ENCODE data around the gene AMN. TPM values are rescaled to one million over a fixed set of nuclear protein-coding genes. Genes with fewer than 3 reads are reported as not detected.

Gene AMN
- total and polyA plus RNA-seq, 9 donors: 0.10 to 4.6 (median 0.59) TPM; not detected in 1

- Histone ChIP-seq H3K9me3 (no peaks in the 10 kb centered on the region), H3K27me3 (no peaks in the 10 kb centered on the region), H3K36me3 (no peaks in the 10 kb centered on the region), H3K4me1 (ENCODE audit: insufficient read depth) (no peaks in the 10 kb centered on the region), H3K27ac (no peak overlapping the region), H3K4me3 (no peak overlapping the region)
- 92 to 95% (median 93%) methylated on average over 29 of the region's 29 CpGs for WGBS, 3 donors
- intact Hi-C loops (cut with DNase I): no loop called here
- no peak for DNase-seq
- TF ChIP-seq POLR2A (IDR thresholded peaks at IDR 0.05): no peak
- no peak for TF ChIP-seq EP300 (IDR thresholded peaks at IDR 0.05)
- no peak for TF ChIP-seq CTCF (IDR thresholded peaks at IDR 0.05)
These were observed 19.1 kb upstream of the AMN start for GRCh38 chr14:102903248-102903888.

- H3K36me3 ChIP-seq: no peaks in the 10 kb centered on the region
- 95 to 96% (median 96%) methylated on average over 7 of the region's 7 CpGs for WGBS, 3 donors
- H3K4me3 ChIP-seq: no peak overlapping the region
- TF ChIP-seq CTCF (IDR thresholded peaks at IDR 0.05): no peak
- TF ChIP-seq POLR2A (IDR thresholded peaks at IDR 0.05): no peak
- TF ChIP-seq EP300 (IDR thresholded peaks at IDR 0.05): no peak
- H3K27ac ChIP-seq: no peak overlapping the region
- no peaks in the 10 kb centered on the region for H3K9me3 ChIP-seq
- no peak for DNase-seq
- intact Hi-C loops (cut with DNase I): no loop called here
- H3K4me1 ChIP-seq (ENCODE audit: insufficient read depth): no peaks in the 10 kb centered on the region
- H3K27me3 ChIP-seq: no peaks in the 10 kb centered on the region
These were observed 18.5 kb upstream of the AMN start for GRCh38 chr14:102903889-102904512.

- no peak for DNase-seq
- no peaks in the 10 kb centered on the region for H3K36me3 ChIP-seq
- H3K4me1 ChIP-seq (ENCODE audit: insufficient read depth): no peaks in the 10 kb centered on the region
- H3K4me3 ChIP-seq: no peak overlapping the region
- intact Hi-C loops (cut with DNase I): no loop called here
- H3K27me3 ChIP-seq: no peaks in the 10 kb centered on the region
- H3K9me3 ChIP-seq: no peaks in the 10 kb centered on the region
- TF ChIP-seq POLR2A (IDR thresholded peaks at IDR 0.05) (no peak), EP300 (IDR thresholded peaks at IDR 0.05) (no peak), CTCF (IDR thresholded peaks at IDR 0.05) (no peak)
- no peak overlapping the region for H3K27ac ChIP-seq
- 93 to 94% (median 94%) methylated on average over 38 of the region's 38 CpGs for WGBS, 3 donors
These were observed 17.1 kb upstream of the AMN start for GRCh38 chr14:102905116-102906108.

GRCh38 chr14:102906616-102907302, 15.7 kb upstream of the AMN start:
- Histone ChIP-seq H3K27ac (no peak overlapping the region), H3K27me3 (no peaks in the 10 kb centered on the region), H3K36me3 (no peaks in the 10 kb centered on the region), H3K9me3 (no peaks in the 10 kb centered on the region), H3K4me3 (no peak overlapping the region), H3K4me1 (ENCODE audit: insufficient read depth) (no peaks in the 10 kb centered on the region)
- TF ChIP-seq CTCF (IDR thresholded peaks at IDR 0.05): no peak
- TF ChIP-seq POLR2A (IDR thresholded peaks at IDR 0.05): no peak
- TF ChIP-seq EP300 (IDR thresholded peaks at IDR 0.05): no peak
- 96% methylated on average over 23 to 30 of the region's 30 CpGs for WGBS, 3 donors
- no peak for DNase-seq
- intact Hi-C loops (cut with DNase I): no loop called here

All from ovary (tissue), 9 donors.